GM12878 (cell line): ENCODE data around the gene NEGR1. TPM values are rescaled to one million over a fixed set of nuclear protein-coding genes. Genes with fewer than 3 reads are reported as not detected.

Experiments used
- ATAC-seq: fragments of 200-7000 bp; cut with Tn5 transposase; 3 replicates; pipeline ENCODE4 v1.9.1; 2020; ENCODE audit warnings: mild to moderate bottlenecking, moderate library complexity
- BruUV-seq: library from RNA; stranded (reverse); fragments of 400-500 nt; replicated peaks from 2 replicates; lab custom pipeline; 2021; lab: Mats Ljungman, UMichigan
- CTCF ChIA-PET: fragments of 300-600 bp; sonication (Branson Sonifier 250); formaldehyde crosslinking; extraction: SDS; loops from one replicate; lab custom pipeline; 2021; ENCODE audit warnings: inconsistent platforms; lab: Yijun Ruan, JAX
- POLR2A ChIA-PET: fragments of 350-600 bp; formaldehyde crosslinking; extraction: SDS; loops from one replicate; lab custom pipeline; 2021; ENCODE audit warnings: inconsistent platforms; lab: Charles Lee
- RAD21 ChIA-PET: fragments of 300-600 bp; sonication (Branson Sonifier 250); formaldehyde crosslinking; loops from one replicate; lab custom pipeline; 2023; ENCODE audit warnings: antibody characterized with exemption; ENCODE audit not compliant: unreplicated experiment; lab: Charles Lee
- SMC1A ChIA-PET: fragments of 300-600 bp; sonication (Branson Sonifier 250); formaldehyde crosslinking; loops from one replicate; lab custom pipeline; 2023; ENCODE audit not compliant: unreplicated experiment, uncharacterized antibody; lab: Charles Lee
- DNase-seq: peaks from one replicate; pipeline ENCODE4 v3.0.0-alpha.2; 2011; ENCODE audit warnings: low read depth, low spot score
- FAIRE-seq: peaks from 3 replicates; lab custom pipeline; 2011; peaks lifted over from hg19 to GRCh38; lab: Jason Lieb, UNC
- H2AFZ ChIP-seq: 2 replicates; pipeline ENCODE4 v1.6.0; 2011; ENCODE audit warnings: low read depth, low read length, control low read depth; ENCODE audit not compliant: control insufficient read depth
- H3K27ac ChIP-seq: 2 replicates; pipeline ENCODE4 v1.5.1; 2011; ENCODE audit warnings: control low read depth; ENCODE audit not compliant: control insufficient read depth, insufficient read depth
- H3K27me3 ChIP-seq, 2 experiments: replicated peaks in 1 of 2; 2 replicates each; pipeline versions ENCODE4 v1.6.0 to v1.6.1; 2011; ENCODE audit warnings: low read length in 1 of 2; ENCODE audit not compliant: control insufficient read depth in 2 of 2, insufficient read depth in 2 of 2
- H3K36me3 ChIP-seq, 2 experiments: 2 replicates each; pipeline ENCODE4 v1.5.1; 2011; ENCODE audit warnings: low read length in 1 of 2; ENCODE audit not compliant: control insufficient read depth in 2 of 2, insufficient read depth in 2 of 2
- H3K4me1 ChIP-seq: 2 replicates; pipeline ENCODE4 v1.6.1; 2011; ENCODE audit warnings: mild to moderate bottlenecking, low read length, moderate library complexity, mixed read lengths; ENCODE audit not compliant: control insufficient read depth, insufficient read depth
- H3K4me2 ChIP-seq: 2 replicates; pipeline ENCODE4 v1.6.0; 2011; ENCODE audit warnings: control low read depth; ENCODE audit not compliant: control insufficient read depth, insufficient read depth
- H3K4me3 ChIP-seq: fragments of 200-600 bp; sonication (generic); 2 replicates; pipeline ENCODE4 v1.5.1; 2016
- H3K79me2 ChIP-seq: 2 replicates; pipeline ENCODE4 v1.6.0; 2011; ENCODE audit warnings: low read length; ENCODE audit not compliant: control insufficient read depth, insufficient read depth
- H3K9ac ChIP-seq: 2 replicates; pipeline ENCODE4 v1.8.0; 2011; ENCODE audit warnings: low read length, control low read depth, mixed read lengths; ENCODE audit not compliant: control insufficient read depth, insufficient read depth
- H3K9me3 ChIP-seq: replicated peaks from 3 replicates; pipeline ENCODE4 v1.5.1; 2011; ENCODE audit warnings: mild to moderate bottlenecking, low read length; ENCODE audit not compliant: control insufficient read depth, insufficient read depth
- H4K20me1 ChIP-seq: 2 replicates; pipeline ENCODE4 v1.6.0; 2011; ENCODE audit not compliant: control insufficient read depth, insufficient read depth
- ATF7 ChIP-seq: fragments of 450-650 bp; IDR thresholded peaks from 2 replicates; pipeline ENCODE4 v1.6.1; 2016; ENCODE audit warnings: low read depth, mild to moderate bottlenecking
- CHD2 ChIP-seq: IDR thresholded peaks from 2 replicates; pipeline ENCODE4 v1.6.1; 2011; ENCODE audit warnings: low read depth, low read length, improper control_type of control experiment, borderline replicate concordance
- EP300 ChIP-seq, 2 experiments: fragments of 150-350 bp in 1 of 2; IDR thresholded peaks; 2 replicates each; pipeline ENCODE4 v1.6.1; 2011 to 2012; ENCODE audit warnings: low read depth in 2 of 2, low read length in 2 of 2, borderline replicate concordance in 1 of 2, improper control_type of control experiment in 1 of 2, inconsistent platforms in 1 of 2; ENCODE audit not compliant: control insufficient read depth in 1 of 2
- ETV6 ChIP-seq, 2 experiments: fragments of 450-650 bp in 1 of 2; IDR thresholded peaks in 1 of 2; conservative IDR thresholded peaks in 1 of 2; 2 replicates each; pipeline ENCODE4 v1.6.1; 2014; ENCODE audit warnings: antibody characterized with exemption in 1 of 2, borderline replicate concordance in 1 of 2, low read depth in 1 of 2, mild to moderate bottlenecking in 1 of 2, moderate library complexity in 1 of 2
- FOS ChIP-seq: IDR thresholded peaks from 3 replicates; pipeline ENCODE4 v1.6.1; 2011; ENCODE audit warnings: borderline replicate concordance; ENCODE audit not compliant: insufficient read length; ENCODE audit errors: extremely low read depth
- HCFC1 ChIP-seq: fragments of 150-350 bp; IDR thresholded peaks from 2 replicates; pipeline ENCODE4 v1.6.1; 2014; ENCODE audit warnings: low read length
- HDAC2 ChIP-seq: fragments of 200-600 bp; sonication (generic); IDR thresholded peaks from 2 replicates; pipeline ENCODE4 v1.6.1; 2017
- HDAC6 ChIP-seq: fragments of 200-600 bp; sonication (generic); IDR thresholded peaks from one replicate; pipeline ENCODE4 v1.8.0; 2017; ENCODE audit warnings: antibody characterized with exemption; ENCODE audit not compliant: unreplicated experiment
- LARP7 ChIP-seq: fragments of 450-650 bp; IDR thresholded peaks from 2 replicates; pipeline ENCODE4 v1.6.1; 2017; ENCODE audit warnings: mild to moderate bottlenecking
- MEF2A ChIP-seq: IDR thresholded peaks from 2 replicates; pipeline ENCODE4 v1.6.1; 2011; ENCODE audit warnings: low read depth, mild to moderate bottlenecking, low read length, moderate library complexity; ENCODE audit not compliant: insufficient read depth
- MYB ChIP-seq: fragments of 150-350 bp; IDR thresholded peaks from 2 replicates; pipeline ENCODE4 v1.6.1; 2014; ENCODE audit warnings: mild to moderate bottlenecking, low read depth, low read length, borderline replicate concordance
- NR2F1 ChIP-seq: fragments of 450-650 bp; conservative IDR thresholded peaks from 2 replicates; pipeline ENCODE4 v1.6.1; 2017; ENCODE audit warnings: mild to moderate bottlenecking
- PAX8 ChIP-seq: fragments of 450-650 bp; IDR thresholded peaks from 2 replicates; pipeline ENCODE4 v1.6.1; 2017; ENCODE audit warnings: mild to moderate bottlenecking, moderate library complexity
- PML ChIP-seq: IDR thresholded peaks from 2 replicates; pipeline ENCODE4 v1.6.1; 2012; ENCODE audit warnings: low read length, inconsistent platforms
- POLR2AphosphoS2 ChIP-seq: IDR thresholded peaks from 2 replicates; pipeline ENCODE4 v1.6.1; 2011; ENCODE audit warnings: low read depth, mild to moderate bottlenecking, low read length, improper control_type of control experiment, moderate library complexity
- SMAD5 ChIP-seq: IDR thresholded peaks from 2 replicates; pipeline ENCODE4 v1.6.1; 2016; ENCODE audit warnings: antibody characterized with exemption, low read depth
- TCF3 ChIP-seq: IDR thresholded peaks from 2 replicates; pipeline ENCODE4 v1.6.1; 2012; ENCODE audit warnings: low read depth, mild to moderate bottlenecking, low read length, borderline replicate concordance; ENCODE audit not compliant: insufficient read depth
- ZNF274 ChIP-seq: IDR thresholded peaks from one replicate; pipeline ENCODE4 v1.8.0; 2011; ENCODE audit not compliant: insufficient read length, insufficient read depth
- WGBS: methylation state at CpG from one replicate; pipeline ENCODE4 v1.1.6; 2016; ENCODE audit warnings: low lambda C conversion rate; ENCODE audit not compliant: insufficient replicate concordance, insufficient coverage; ENCODE audit errors: missing lambda C conversion rate; 5-methylcytosine and 5-hydroxymethylcytosine counted together
- in situ Hi-C: fragments of 300-500 bp; cut with MboI; formaldehyde crosslinking; loops from 9 replicates; pipeline ENCODE4 v1.14.3; 2018; ENCODE audit warnings: mixed read lengths
- intact Hi-C: fragments of 100-400 bp; cut with micrococcal nuclease; formaldehyde crosslinking; loops from one replicate; pipeline ENCODE4 v1.14.2; 2022; ENCODE audit not compliant: unreplicated experiment
- polyA plus RNA-seq, 11 experiments: library from polyadenylated mRNA; depleted of rRNA in 4 of 11; unstranded in 6 of 11; stranded (reverse) in 5 of 11; fragments of >200 nt; fragmentation: Nextera tagmentation in 4 of 11; fragmentation: Illumina TruSeq in 1 of 11; extraction: Ambion mirVana in 4 of 11; extraction: Trizol in 1 of 11; gene quantifications; 1 replicate in 1 of 11; 2 replicates in 10 of 11; pipeline versions ENCODE4 v1.2.1 to v1.2.3, GENCODE V29; 2011 to 2016; ENCODE audit warnings: inconsistent platforms in 2 of 11, missing spikeins in 2 of 11, low read depth in 1 of 11
- total RNA-seq, 4 experiments: library from RNA; depleted of rRNA in 3 of 4; stranded (reverse); fragments of >200 nt in 3 of 4; fragmentation: Illumina TruSeq in 1 of 4; extraction: Trizol in 1 of 4; gene quantifications; 2 replicates each; pipeline versions ENCODE4 v1.2.1 to v1.2.3, GENCODE V29; 2013 to 2021
- TF ChIP-seq, protein P1 (sequence below): fragments of 150-350 bp; IDR thresholded peaks from 2 replicates; pipeline ENCODE4 v1.6.1; 2016; ENCODE audit warnings: low read depth, low read length

The NEGR1 gene
- total and polyA plus RNA-seq, 10 of the 15 experiments (the other 5 are each of a cell fraction or from before 2014, with no cell fraction given) = under 0.01 to 0.03 (median 0.01) TPM; not detected in 7

- no peak for TF ChIP-seq SMAD5
- TF ChIP-seq POLR2AphosphoS2 = no peak
- TF ChIP-seq ETV6 (conservative IDR thresholded peaks at IDR 0.05 in 1 of 2, IDR thresholded peaks at IDR 0.05 in 1 of 2; ENCODE audit: borderline replicate concordance in 1 of 2, low read depth in 1 of 2) = no peak
- no peak for TF ChIP-seq FOS
- TF ChIP-seq MEF2A = no peak
- no peak for TF ChIP-seq TCF3
- no peak for TF ChIP-seq CHD2
- TF ChIP-seq NR2F1 = no peak
- TF ChIP-seq HCFC1 = no peak
- no peak for TF ChIP-seq ATF7
- TF ChIP-seq ZNF274 = no peak
- no peak for TF ChIP-seq MYB
- TF ChIP-seq EP300 (IDR thresholded peaks at IDR 0.05; ENCODE audit: borderline replicate concordance in 1 of 2, control insufficient read depth in 1 of 2, low read depth in 2 of 2, low read length in 2 of 2) = no peak
- TF ChIP-seq, protein P1, sequence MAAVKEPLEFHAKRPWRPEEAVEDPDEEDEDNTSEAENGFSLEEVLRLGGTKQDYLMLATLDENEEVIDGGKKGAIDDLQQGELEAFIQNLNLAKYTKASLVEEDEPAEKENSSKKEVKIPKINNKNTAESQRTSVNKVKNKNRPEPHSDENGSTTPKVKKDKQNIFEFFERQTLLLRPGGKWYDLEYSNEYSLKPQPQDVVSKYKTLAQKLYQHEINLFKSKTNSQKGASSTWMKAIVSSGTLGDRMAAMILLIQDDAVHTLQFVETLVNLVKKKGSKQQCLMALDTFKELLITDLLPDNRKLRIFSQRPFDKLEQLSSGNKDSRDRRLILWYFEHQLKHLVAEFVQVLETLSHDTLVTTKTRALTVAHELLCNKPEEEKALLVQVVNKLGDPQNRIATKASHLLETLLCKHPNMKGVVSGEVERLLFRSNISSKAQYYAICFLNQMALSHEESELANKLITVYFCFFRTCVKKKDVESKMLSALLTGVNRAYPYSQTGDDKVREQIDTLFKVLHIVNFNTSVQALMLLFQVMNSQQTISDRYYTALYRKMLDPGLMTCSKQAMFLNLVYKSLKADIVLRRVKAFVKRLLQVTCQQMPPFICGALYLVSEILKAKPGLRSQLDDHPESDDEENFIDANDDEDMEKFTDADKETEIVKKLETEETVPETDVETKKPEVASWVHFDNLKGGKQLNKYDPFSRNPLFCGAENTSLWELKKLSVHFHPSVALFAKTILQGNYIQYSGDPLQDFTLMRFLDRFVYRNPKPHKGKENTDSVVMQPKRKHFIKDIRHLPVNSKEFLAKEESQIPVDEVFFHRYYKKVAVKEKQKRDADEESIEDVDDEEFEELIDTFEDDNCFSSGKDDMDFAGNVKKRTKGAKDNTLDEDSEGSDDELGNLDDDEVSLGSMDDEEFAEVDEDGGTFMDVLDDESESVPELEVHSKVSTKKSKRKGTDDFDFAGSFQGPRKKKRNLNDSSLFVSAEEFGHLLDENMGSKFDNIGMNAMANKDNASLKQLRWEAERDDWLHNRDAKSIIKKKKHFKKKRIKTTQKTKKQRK = no peak
- no peak for TF ChIP-seq HDAC6
- no peak for TF ChIP-seq LARP7
- TF ChIP-seq PAX8 = no peak
- TF ChIP-seq PML = no peak
- TF ChIP-seq HDAC2 = no peak
- no peak overlapping the region for H3K27ac ChIP-seq
- ChIA-PET SMC1A (no interaction called here), CTCF (no interaction called here), RAD21 (no interaction called here), POLR2A (no interaction called here)
- ATAC-seq = no peak
- 39% methylated on average over 4 of the region's 4 CpGs for WGBS
- H2AFZ ChIP-seq = no peak overlapping the region
- H3K4me2 ChIP-seq = no peak overlapping the region
- H3K9me3 ChIP-seq = no peaks in the 10 kb centered on the region
- intact Hi-C loops (no loop called here), in situ Hi-C loops (no loop called here)
- no peak for DNase-seq
- no peak for FAIRE-seq
- H3K36me3 ChIP-seq = no peaks in the 10 kb centered on the region
- H3K4me3 ChIP-seq = no peak overlapping the region
- H4K20me1 ChIP-seq = no peaks in the 10 kb centered on the region
- no peaks in the 10 kb centered on the region for H3K4me1 ChIP-seq
- H3K27me3 ChIP-seq = no peaks in the 10 kb centered on the region
- no peaks in the 10 kb centered on the region for H3K79me2 ChIP-seq
- H3K9ac ChIP-seq = no peak overlapping the region
- BruUV-seq = no TSS peak
Measured at GRCh38 chr1:71831646-71832045, 450.7 kb downstream of the NEGR1 start.
